HepG2 (cell line): ENCODE results near the gene CDH13. TPM values are rescaled to one million over a fixed set of nuclear protein-coding genes. Genes with fewer than 3 reads are reported as not detected.

Experiments used
- ATAC-seq: fragments of 200-7000 bp; cut with Tn5 transposase; 3 replicates; pipeline ENCODE4 v1.9.1; 2020; ENCODE audit warnings: mild to moderate bottlenecking, moderate library complexity
- BruUV-seq: library from RNA; stranded (reverse); fragments of 400-500 nt; replicated peaks from 2 replicates; lab custom pipeline; 2021; lab: Mats Ljungman, UMichigan
- CTCF ChIA-PET: fragments of 300-600 bp; formaldehyde crosslinking; extraction: SDS; loops from one replicate; lab custom pipeline; 2021; ENCODE audit warnings: low total read pairs, inconsistent platforms, low intra/inter-chr PET ratio; lab: Yijun Ruan, JAX
- POLR2A ChIA-PET: fragments of 350-600 bp; sonication (Branson Sonifier 250); formaldehyde crosslinking; loops from one replicate; lab custom pipeline; 2020; ENCODE audit warnings: antibody characterized with exemption, inconsistent platforms; lab: Yijun Ruan, JAX
- DNase-seq: peaks from one replicate; pipeline ENCODE4 v3.0.0-alpha.2; 2015; ENCODE audit warnings: low spot score
- FAIRE-seq: peaks from 3 replicates; lab custom pipeline; 2011; peaks lifted over from hg19 to GRCh38; lab: Jason Lieb, UNC
- H2AFZ ChIP-seq: one replicate; pipeline ENCODE4 v1.6.1; 2011; ENCODE audit warnings: low read length, inconsistent platforms
- H3K27ac ChIP-seq: fragments of 300-600 bp; 3 replicates; pipeline ENCODE4 v1.8.0; 2011; ENCODE audit warnings: mixed run types, mild to moderate bottlenecking, mixed read lengths, low read length, inconsistent platforms; ENCODE audit not compliant: insufficient read depth; ENCODE audit errors: extremely low read length
- H3K27me3 ChIP-seq, 2 experiments: fragments of 200-600 bp in 1 of 2; 2 replicates in 1 of 2; 3 replicates in 1 of 2; pipeline versions ENCODE4 v1.6.0 to v1.8.0; 2011; ENCODE audit warnings: low read length in 2 of 2, mild to moderate bottlenecking in 2 of 2, moderate library complexity in 2 of 2, inconsistent platforms in 1 of 2; ENCODE audit not compliant: insufficient read depth in 2 of 2, control insufficient read depth in 1 of 2
- H3K36me3 ChIP-seq, 2 experiments: fragments of 200-600 bp in 1 of 2; replicated peaks in 1 of 2; 2 replicates in 1 of 2; 3 replicates in 1 of 2; pipeline versions ENCODE4 v1.5.1 to v1.8.0; 2011; ENCODE audit warnings: low read length in 2 of 2, inconsistent platforms in 1 of 2; ENCODE audit not compliant: insufficient read depth in 2 of 2, control insufficient read depth in 1 of 2
- H3K4me1 ChIP-seq: 2 replicates; pipeline ENCODE4 v1.5.1; 2012; ENCODE audit warnings: low read length, inconsistent platforms; ENCODE audit not compliant: insufficient read depth
- H3K4me2 ChIP-seq: 2 replicates; pipeline ENCODE4 v1.6.0; 2011; ENCODE audit warnings: low read depth, low read length, inconsistent platforms
- H3K4me3 ChIP-seq, 3 experiments: fragments of 200-600 bp in 1 of 3; sonication (generic), shearing (Covaris generic) in 1 of 3; replicated peaks in 1 of 3; 2 replicates each; pipeline ENCODE4 v1.5.1; 2011 to 2016; ENCODE audit warnings: low read length in 3 of 3, inconsistent platforms in 2 of 3, low read depth in 2 of 3, mild to moderate bottlenecking in 2 of 3, control low read depth in 1 of 3, mixed read lengths in 1 of 3; ENCODE audit not compliant: insufficient read depth in 1 of 3
- H3K79me2 ChIP-seq: one replicate; pipeline ENCODE4 v1.6.1; 2011; ENCODE audit warnings: low read length, inconsistent platforms; ENCODE audit not compliant: insufficient read depth
- H3K9ac ChIP-seq: 2 replicates; pipeline ENCODE4 v1.6.0; 2011; ENCODE audit warnings: mild to moderate bottlenecking, low read depth, low read length, inconsistent platforms; ENCODE audit not compliant: insufficient read depth
- H3K9me3 ChIP-seq: 2 replicates; pipeline ENCODE4 v1.5.1; 2012; ENCODE audit warnings: mild to moderate bottlenecking, low read length
- H4K20me1 ChIP-seq: 2 replicates; pipeline ENCODE4 v1.6.0; 2011; ENCODE audit warnings: inconsistent platforms, mild to moderate bottlenecking, low read length, moderate library complexity; ENCODE audit not compliant: insufficient read depth
- FOXC1 ChIP-seq: sonication (generic); formaldehyde crosslinking; IDR thresholded peaks from 2 replicates; pipeline ENCODE4 v1.8.0; 2022; ENCODE audit warnings: mild to moderate bottlenecking, missing genetic modification reagents, borderline replicate concordance
- MATR3 ChIP-seq: sonication (generic); formaldehyde crosslinking; IDR thresholded peaks from 2 replicates; pipeline ENCODE4 v1.4.0; 2020; ENCODE audit warnings: missing genetic modification reagents
- NAIF1 ChIP-seq: sonication (generic); formaldehyde crosslinking; IDR thresholded peaks from 2 replicates; pipeline ENCODE4 v1.5.0; 2020; ENCODE audit warnings: mild to moderate bottlenecking, missing genetic modification reagents, borderline replicate concordance
- SIX4 ChIP-seq: sonication (generic); formaldehyde crosslinking; IDR thresholded peaks from 2 replicates; pipeline ENCODE4 v1.4.0; 2020; ENCODE audit warnings: missing genetic modification reagents
- ZBTB7A ChIP-seq: sonication (generic); formaldehyde crosslinking; IDR thresholded peaks from 2 replicates; pipeline ENCODE4 v1.8.0; 2022; ENCODE audit warnings: mild to moderate bottlenecking, missing genetic modification reagents
- ZNF12 ChIP-seq: sonication (generic); formaldehyde crosslinking; IDR thresholded peaks from 2 replicates; pipeline ENCODE4 v1.5.0; 2020; ENCODE audit warnings: missing genetic modification reagents
- ZNF335 ChIP-seq: sonication (generic); formaldehyde crosslinking; IDR thresholded peaks from 2 replicates; pipeline ENCODE4 v1.4.0; 2020; ENCODE audit warnings: missing genetic modification reagents
- ZNF883 ChIP-seq: sonication (generic); formaldehyde crosslinking; IDR thresholded peaks from 2 replicates; pipeline ENCODE4 v1.5.1; 2020; ENCODE audit warnings: mild to moderate bottlenecking, missing genetic modification reagents; ENCODE audit errors: not compliant biosample characterization
- WGBS: methylation state at CpG from one replicate; pipeline ENCODE4 v1.1.6; 2017; ENCODE audit warnings: low lambda C conversion rate; 5-methylcytosine and 5-hydroxymethylcytosine counted together
- in situ Hi-C: cut with HindIII; loops from 2 replicates; pipeline ENCODE4 v1.10.0; 2017; ENCODE audit warnings: low pct_unique_long_range_greater_than_20kb; ENCODE audit not compliant: extremely low pct_ligation_motif_present
- intact Hi-C: fragments of 100-400 bp; cut with micrococcal nuclease; formaldehyde crosslinking; loops from one replicate; pipeline ENCODE4 v1.10.0; 2022; ENCODE audit not compliant: unreplicated experiment
- polyA plus RNA-seq, 8 experiments: library from polyadenylated mRNA; depleted of rRNA in 3 of 8; stranded (reverse) in 7 of 8; unstranded in 1 of 8; fragments of >200 nt; fragmentation: Illumina TruSeq in 4 of 8; extraction: Trizol in 4 of 8; gene quantifications; 2 replicates each; pipeline versions ENCODE4 v1.2.1 to v1.2.3, GENCODE V29; 2011 to 2016; ENCODE audit warnings: low read depth in 4 of 8, missing spikeins in 1 of 8, mixed read lengths in 1 of 8; ENCODE audit not compliant: insufficient read depth in 1 of 8
- total RNA-seq, 5 experiments: library from RNA; depleted of rRNA; stranded (reverse); fragments of >200 nt; fragmentation: Illumina TruSeq; extraction: Trizol; gene quantifications; 2 replicates each; pipeline ENCODE4 v1.2.3, GENCODE V29; 2016; ENCODE audit warnings: low read depth in 1 of 5
- TF ChIP-seq, protein P1 (sequence below): conservative IDR thresholded peaks from 2 replicates; pipeline ENCODE4 v1.6.1; 2018; ENCODE audit warnings: missing genetic modification reagents
- TF ChIP-seq, protein P2 (sequence below): sonication (generic); formaldehyde crosslinking; IDR thresholded peaks from 2 replicates; pipeline ENCODE4 v1.9.0; 2021; ENCODE audit warnings: missing genetic modification reagents, borderline replicate concordance
- TF ChIP-seq, protein P3 (sequence below): sonication (generic); formaldehyde crosslinking; IDR thresholded peaks from 2 replicates; pipeline ENCODE4 v1.4.0; 2020; ENCODE audit warnings: low read depth, mild to moderate bottlenecking, missing genetic modification reagents
- TF ChIP-seq, protein P4 (sequence below): sonication (generic); formaldehyde crosslinking; IDR thresholded peaks from 2 replicates; pipeline ENCODE4 v1.4.0; 2020; ENCODE audit warnings: missing genetic modification reagents, borderline replicate concordance

Gene CDH13
- total and polyA plus RNA-seq, 2 of the 13 experiments (the other 11 are each of a cell fraction or from before 2014, with no cell fraction given), result not detected

DNA sequence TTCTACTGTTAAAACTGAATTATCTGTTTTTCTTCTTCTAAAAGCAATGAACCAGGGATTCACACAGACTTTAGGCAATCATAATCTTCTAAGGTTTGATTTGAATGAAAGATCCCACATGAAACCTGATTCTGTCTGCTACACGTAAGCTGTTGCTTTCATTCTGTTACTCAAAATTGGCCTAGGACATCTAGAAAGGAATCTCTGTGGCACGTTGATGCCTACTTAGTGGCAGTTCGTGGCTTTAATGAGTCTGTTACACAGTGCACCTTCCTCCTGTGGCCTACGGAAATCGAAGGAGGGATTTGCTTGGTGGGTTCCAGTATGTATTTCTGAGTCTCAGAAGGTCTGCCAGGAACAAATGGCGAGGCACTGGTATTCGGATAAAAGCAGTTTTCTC lies 691.6 kb downstream of the CDH13 start:
- CTCF ChIA-PET, result no interaction called here
- Histone ChIP-seq H3K4me3 (no peak overlapping the region), H3K27me3 (no peaks in the 10 kb centered on the region; a peak in 1 of 5 replicates), H2AFZ (no peak overlapping the region), H3K27ac (no peak overlapping the region), H4K20me1 (no peaks in the 10 kb centered on the region), H3K36me3 (no peaks in the 10 kb centered on the region), H3K9ac (no peak overlapping the region), H3K4me1 (no peaks in the 10 kb centered on the region), H3K4me2 (no peak overlapping the region), H3K79me2 (no peaks in the 10 kb centered on the region), H3K9me3 (no peaks in the 10 kb centered on the region)
- in situ Hi-C loops, result no loop called here
- intact Hi-C loops, result no loop called here
- TF ChIP-seq, protein P1, sequence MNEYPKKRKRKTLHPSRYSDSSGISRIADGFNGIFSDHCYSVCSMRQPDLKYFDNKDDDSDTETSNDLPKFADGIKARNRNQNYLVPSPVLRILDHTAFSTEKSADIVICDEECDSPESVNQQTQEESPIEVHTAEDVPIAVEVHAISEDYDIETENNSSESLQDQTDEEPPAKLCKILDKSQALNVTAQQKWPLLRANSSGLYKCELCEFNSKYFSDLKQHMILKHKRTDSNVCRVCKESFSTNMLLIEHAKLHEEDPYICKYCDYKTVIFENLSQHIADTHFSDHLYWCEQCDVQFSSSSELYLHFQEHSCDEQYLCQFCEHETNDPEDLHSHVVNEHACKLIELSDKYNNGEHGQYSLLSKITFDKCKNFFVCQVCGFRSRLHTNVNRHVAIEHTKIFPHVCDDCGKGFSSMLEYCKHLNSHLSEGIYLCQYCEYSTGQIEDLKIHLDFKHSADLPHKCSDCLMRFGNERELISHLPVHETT (CRISPR knock-in tag), result no peak
- TF ChIP-seq ZNF883 (no peak), NAIF1 (CRISPR knock-in tag) (no peak), FOXC1 (CRISPR knock-in tag) (no peak), SIX4 (no peak), ZNF335 (CRISPR knock-in tag) (no peak), ZBTB7A (no peak), MATR3 (CRISPR knock-in tag) (no peak), ZNF12 (CRISPR knock-in tag) (no peak)
- TF ChIP-seq, protein P2, sequence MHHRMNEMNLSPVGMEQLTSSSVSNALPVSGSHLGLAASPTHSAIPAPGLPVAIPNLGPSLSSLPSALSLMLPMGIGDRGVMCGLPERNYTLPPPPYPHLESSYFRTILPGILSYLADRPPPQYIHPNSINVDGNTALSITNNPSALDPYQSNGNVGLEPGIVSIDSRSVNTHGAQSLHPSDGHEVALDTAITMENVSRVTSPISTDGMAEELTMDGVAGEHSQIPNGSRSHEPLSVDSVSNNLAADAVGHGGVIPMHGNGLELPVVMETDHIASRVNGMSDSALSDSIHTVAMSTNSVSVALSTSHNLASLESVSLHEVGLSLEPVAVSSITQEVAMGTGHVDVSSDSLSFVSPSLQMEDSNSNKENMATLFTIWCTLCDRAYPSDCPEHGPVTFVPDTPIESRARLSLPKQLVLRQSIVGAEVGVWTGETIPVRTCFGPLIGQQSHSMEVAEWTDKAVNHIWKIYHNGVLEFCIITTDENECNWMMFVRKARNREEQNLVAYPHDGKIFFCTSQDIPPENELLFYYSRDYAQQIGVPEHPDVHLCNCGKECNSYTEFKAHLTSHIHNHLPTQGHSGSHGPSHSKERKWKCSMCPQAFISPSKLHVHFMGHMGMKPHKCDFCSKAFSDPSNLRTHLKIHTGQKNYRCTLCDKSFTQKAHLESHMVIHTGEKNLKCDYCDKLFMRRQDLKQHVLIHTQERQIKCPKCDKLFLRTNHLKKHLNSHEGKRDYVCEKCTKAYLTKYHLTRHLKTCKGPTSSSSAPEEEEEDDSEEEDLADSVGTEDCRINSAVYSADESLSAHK (CRISPR knock-in tag), result no peak
- TF ChIP-seq, protein P3, sequence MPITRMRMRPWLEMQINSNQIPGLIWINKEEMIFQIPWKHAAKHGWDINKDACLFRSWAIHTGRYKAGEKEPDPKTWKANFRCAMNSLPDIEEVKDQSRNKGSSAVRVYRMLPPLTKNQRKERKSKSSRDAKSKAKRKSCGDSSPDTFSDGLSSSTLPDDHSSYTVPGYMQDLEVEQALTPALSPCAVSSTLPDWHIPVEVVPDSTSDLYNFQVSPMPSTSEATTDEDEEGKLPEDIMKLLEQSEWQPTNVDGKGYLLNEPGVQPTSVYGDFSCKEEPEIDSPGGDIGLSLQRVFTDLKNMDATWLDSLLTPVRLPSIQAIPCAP (CRISPR knock-in tag), result no peak
- TF ChIP-seq, protein P4, sequence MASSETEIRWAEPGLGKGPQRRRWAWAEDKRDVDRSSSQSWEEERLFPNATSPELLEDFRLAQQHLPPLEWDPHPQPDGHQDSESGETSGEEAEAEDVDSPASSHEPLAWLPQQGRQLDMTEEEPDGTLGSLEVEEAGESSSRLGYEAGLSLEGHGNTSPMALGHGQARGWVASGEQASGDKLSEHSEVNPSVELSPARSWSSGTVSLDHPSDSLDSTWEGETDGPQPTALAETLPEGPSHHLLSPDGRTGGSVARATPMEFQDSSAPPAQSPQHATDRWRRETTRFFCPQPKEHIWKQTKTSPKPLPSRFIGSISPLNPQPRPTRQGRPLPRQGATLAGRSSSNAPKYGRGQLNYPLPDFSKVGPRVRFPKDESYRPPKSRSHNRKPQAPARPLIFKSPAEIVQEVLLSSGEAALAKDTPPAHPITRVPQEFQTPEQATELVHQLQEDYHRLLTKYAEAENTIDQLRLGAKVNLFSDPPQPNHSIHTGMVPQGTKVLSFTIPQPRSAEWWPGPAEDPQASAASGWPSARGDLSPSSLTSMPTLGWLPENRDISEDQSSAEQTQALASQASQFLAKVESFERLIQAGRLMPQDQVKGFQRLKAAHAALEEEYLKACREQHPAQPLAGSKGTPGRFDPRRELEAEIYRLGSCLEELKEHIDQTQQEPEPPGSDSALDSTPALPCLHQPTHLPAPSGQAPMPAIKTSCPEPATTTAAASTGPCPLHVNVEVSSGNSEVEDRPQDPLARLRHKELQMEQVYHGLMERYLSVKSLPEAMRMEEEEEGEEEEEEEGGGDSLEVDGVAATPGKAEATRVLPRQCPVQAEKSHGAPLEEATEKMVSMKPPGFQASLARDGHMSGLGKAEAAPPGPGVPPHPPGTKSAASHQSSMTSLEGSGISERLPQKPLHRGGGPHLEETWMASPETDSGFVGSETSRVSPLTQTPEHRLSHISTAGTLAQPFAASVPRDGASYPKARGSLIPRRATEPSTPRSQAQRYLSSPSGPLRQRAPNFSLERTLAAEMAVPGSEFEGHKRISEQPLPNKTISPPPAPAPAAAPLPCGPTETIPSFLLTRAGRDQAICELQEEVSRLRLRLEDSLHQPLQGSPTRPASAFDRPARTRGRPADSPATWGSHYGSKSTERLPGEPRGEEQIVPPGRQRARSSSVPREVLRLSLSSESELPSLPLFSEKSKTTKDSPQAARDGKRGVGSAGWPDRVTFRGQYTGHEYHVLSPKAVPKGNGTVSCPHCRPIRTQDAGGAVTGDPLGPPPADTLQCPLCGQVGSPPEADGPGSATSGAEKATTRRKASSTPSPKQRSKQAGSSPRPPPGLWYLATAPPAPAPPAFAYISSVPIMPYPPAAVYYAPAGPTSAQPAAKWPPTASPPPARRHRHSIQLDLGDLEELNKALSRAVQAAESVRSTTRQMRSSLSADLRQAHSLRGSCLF, result no peak
- DNase-seq (no peak), ATAC-seq (no peak), FAIRE-seq (no peak)
- BruUV-seq, result no TSS peak
- WGBS, result 2% methylated on average over 7 of the region's 7 CpGs
- POLR2A ChIA-PET, result no interaction called here
